ENCODE results near the gene GJC1. TPM values are rescaled to one million over a fixed set of nuclear protein-coding genes. Genes with fewer than 3 reads are reported as not detected.

The GJC1 gene
- total RNA-seq, 1 donor = 21.1 TPM

DNA sequence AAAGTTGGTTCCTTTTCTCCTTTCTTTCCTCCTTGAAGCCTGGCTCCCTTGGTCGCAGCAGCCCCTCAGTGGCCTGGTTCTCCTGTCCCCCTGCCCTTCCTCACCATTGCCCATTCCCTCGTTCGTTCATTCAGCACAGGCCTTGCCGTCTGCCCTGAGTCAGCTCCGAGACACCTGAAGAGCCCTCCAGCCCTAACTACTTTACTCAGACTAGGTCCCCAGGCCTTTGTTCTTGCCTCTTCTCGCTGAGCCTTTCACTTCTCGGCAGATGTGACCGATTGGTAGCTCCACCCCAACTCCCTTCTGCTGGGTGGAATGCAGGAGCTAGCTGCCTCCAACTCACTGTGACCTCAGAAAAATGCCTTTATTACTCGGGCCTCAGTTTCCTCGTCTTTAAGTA is 78.3 kb downstream of the GJC1 start:
- no peak overlapping the region for H3K4me3 ChIP-seq (ENCODE audit: low read depth, low read length)
- DNase-seq (ENCODE audit: low read depth) = no peak
- TF ChIP-seq, protein P1, sequence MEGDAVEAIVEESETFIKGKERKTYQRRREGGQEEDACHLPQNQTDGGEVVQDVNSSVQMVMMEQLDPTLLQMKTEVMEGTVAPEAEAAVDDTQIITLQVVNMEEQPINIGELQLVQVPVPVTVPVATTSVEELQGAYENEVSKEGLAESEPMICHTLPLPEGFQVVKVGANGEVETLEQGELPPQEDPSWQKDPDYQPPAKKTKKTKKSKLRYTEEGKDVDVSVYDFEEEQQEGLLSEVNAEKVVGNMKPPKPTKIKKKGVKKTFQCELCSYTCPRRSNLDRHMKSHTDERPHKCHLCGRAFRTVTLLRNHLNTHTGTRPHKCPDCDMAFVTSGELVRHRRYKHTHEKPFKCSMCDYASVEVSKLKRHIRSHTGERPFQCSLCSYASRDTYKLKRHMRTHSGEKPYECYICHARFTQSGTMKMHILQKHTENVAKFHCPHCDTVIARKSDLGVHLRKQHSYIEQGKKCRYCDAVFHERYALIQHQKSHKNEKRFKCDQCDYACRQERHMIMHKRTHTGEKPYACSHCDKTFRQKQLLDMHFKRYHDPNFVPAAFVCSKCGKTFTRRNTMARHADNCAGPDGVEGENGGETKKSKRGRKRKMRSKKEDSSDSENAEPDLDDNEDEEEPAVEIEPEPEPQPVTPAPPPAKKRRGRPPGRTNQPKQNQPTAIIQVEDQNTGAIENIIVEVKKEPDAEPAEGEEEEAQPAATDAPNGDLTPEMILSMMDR (IDR thresholded peaks at IDR 0.05; ENCODE audit: insufficient read depth, low read length) = no peak

DNA sequence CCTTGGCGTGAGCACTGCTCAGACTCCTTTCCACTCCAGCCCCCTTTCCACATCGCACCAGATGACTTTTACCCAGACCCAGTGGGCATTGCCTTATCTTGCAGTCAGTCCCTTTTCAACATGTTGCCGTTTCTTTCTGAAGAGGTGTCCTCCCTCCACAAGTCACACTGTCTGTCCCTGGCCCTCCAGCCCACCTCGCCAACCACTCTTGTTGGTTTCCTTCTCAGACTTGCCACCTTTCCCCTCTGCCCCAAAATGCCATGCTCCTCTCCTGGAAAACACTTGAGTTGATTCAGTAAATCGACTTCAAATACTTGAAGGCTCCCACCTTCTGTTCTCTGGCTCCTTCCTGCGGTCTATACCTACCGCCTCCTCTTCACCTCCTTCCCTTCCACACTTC is 78.8 kb downstream of the GJC1 start:
- TF ChIP-seq, protein P1 (IDR thresholded peaks at IDR 0.05; ENCODE audit: insufficient read depth, low read length) = no peak
- H3K4me3 ChIP-seq (ENCODE audit: low read depth, low read length) = no peak overlapping the region
- DNase-seq (ENCODE audit: low read depth) = no peak

DNA sequence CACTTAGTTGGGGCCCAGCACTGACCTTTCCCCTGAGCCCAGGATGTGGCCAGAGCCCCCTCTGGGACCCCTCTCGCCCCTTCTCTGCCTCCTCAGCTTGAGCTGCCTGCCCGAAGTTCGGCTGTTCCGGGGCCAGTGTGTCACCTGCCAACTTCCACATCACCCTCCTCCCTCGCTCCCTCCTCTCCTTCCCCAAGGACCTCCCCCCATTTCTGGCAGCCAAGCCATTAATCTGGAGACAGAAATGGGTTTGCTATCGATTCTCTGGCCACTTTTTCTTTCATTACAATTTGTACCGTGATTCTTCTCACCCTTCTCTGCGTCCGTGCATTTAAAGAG is 80.1 kb downstream of the GJC1 start:
- TF ChIP-seq, protein P1 (IDR thresholded peaks at IDR 0.05; ENCODE audit: insufficient read depth, low read length) = no peak
- no peak overlapping the region for H3K4me3 ChIP-seq (ENCODE audit: low read depth, low read length)
- DNase-seq (ENCODE audit: low read depth) = no peak

- DNase-seq (ENCODE audit: low read depth) = no peak
- no peak overlapping the region for H3K4me3 ChIP-seq (ENCODE audit: low read depth, low read length)
- TF ChIP-seq, protein P1 (IDR thresholded peaks at IDR 0.05; ENCODE audit: insufficient read depth, low read length) = no peak
Observed at GRCh38 chr17:44749076-44749979, 80.8 kb downstream of the GJC1 start.

Other genes with a start within 250 kb of the GJC1 start
- 0.18 TPM in 1 of 2 replicates, not detected in the other for gene MEIOC, start 173.8 kb downstream of the GJC1 start, total RNA-seq (ENCODE audit: low replicate concordance)
- gene CCDC43, start 140.5 kb downstream of the GJC1 start, total RNA-seq (ENCODE audit: low replicate concordance) = 33.4 and 50.7 TPM in 2 replicates
- gene DBF4B, start 121.6 kb downstream of the GJC1 start, total RNA-seq (ENCODE audit: low replicate concordance) = 4.9 and 5.2 TPM in 2 replicates
- gene ADAM11, start 71.3 kb downstream of the GJC1 start, total RNA-seq (ENCODE audit: low replicate concordance) = 0.36 and 1.9 TPM in 2 replicates
- not detected in 2 replicates for gene HIGD1B, start 17.6 kb upstream of the GJC1 start, total RNA-seq (ENCODE audit: low replicate concordance)
- gene EFTUD2, start 69.2 kb upstream of the GJC1 start, total RNA-seq (ENCODE audit: low replicate concordance) = 79.9 and 81.2 TPM in 2 replicates
- gene GFAP, start 85.2 kb upstream of the GJC1 start, total RNA-seq (ENCODE audit: low replicate concordance) = not detected in 2 replicates
- 0.08 and 10.8 TPM in 2 replicates for gene KIF18B, start 117.5 kb upstream of the GJC1 start, total RNA-seq (ENCODE audit: low replicate concordance)
- gene C1QL1, start 138.0 kb upstream of the GJC1 start, total RNA-seq (ENCODE audit: low replicate concordance) = 0.09 TPM in 1 of 2 replicates, not detected in the other
- gene DCAKD, start 221.3 kb upstream of the GJC1 start, total RNA-seq (ENCODE audit: low replicate concordance) = 22.2 and 31.3 TPM in 2 replicates
- 77.6 and 296 TPM in 2 replicates for gene NMT1, start 231.0 kb upstream of the GJC1 start, total RNA-seq (ENCODE audit: low replicate concordance)